Panc1 (cell line): ENCODE data around the gene NT5C3A. TPM values are rescaled to one million over a fixed set of nuclear protein-coding genes. Genes with fewer than 3 reads are reported as not detected.

Experiments
- ATAC-seq: fragments of 200-7000 bp; cut with Tn5 transposase; 2 replicates; pipeline ENCODE4 v1.9.1; 2020; ENCODE audit warnings: mild to moderate bottlenecking, moderate library complexity
- BruUV-seq: library from RNA; stranded (reverse); fragments of 400-500 nt; replicated peaks from 2 replicates; lab custom pipeline; 2021; lab: Mats Ljungman, UMichigan
- CTCF ChIA-PET: fragments of 300-600 bp; sonication (Branson Sonifier 250); formaldehyde crosslinking; loops from one replicate; lab custom pipeline; 2022; ENCODE audit warnings: antibody characterized with exemption; lab: Charles Lee
- POLR2A ChIA-PET: fragments of 300-600 bp; sonication (Branson Sonifier 250); formaldehyde crosslinking; loops from one replicate; lab custom pipeline; 2022; ENCODE audit warnings: antibody characterized with exemption; lab: Charles Lee
- DNase-seq: peaks from one replicate; pipeline ENCODE4 v3.0.0-alpha.2; 2010; ENCODE audit warnings: low read depth, low spot score
- H3K27ac ChIP-seq: 2 replicates; pipeline ENCODE4 v1.5.1; 2011; ENCODE audit warnings: mild to moderate bottlenecking, low read length, inconsistent platforms
- H3K27me3 ChIP-seq: fragments of 200-500 bp; sonication (Bioruptor generic); 2 replicates; pipeline ENCODE4 v1.6.0; 2014; ENCODE audit warnings: low read length, inconsistent platforms; ENCODE audit not compliant: control insufficient read depth, insufficient read depth
- H3K36me3 ChIP-seq: fragments of 200-500 bp; sonication (Bioruptor generic); 2 replicates; pipeline ENCODE4 v1.5.1; 2014; ENCODE audit warnings: inconsistent platforms, mild to moderate bottlenecking, low read length, moderate library complexity; ENCODE audit not compliant: control insufficient read depth, insufficient read depth
- H3K4me1 ChIP-seq: 2 replicates; pipeline ENCODE4 v1.5.1; 2011; ENCODE audit warnings: inconsistent platforms, mild to moderate bottlenecking, low read length, moderate library complexity; ENCODE audit not compliant: control insufficient read depth, insufficient read depth
- H3K4me3 ChIP-seq, 2 experiments: 2 replicates each; pipeline ENCODE4 v1.5.1; 2011 to 2012; ENCODE audit warnings: low read depth in 2 of 2, low read length in 2 of 2, mild to moderate bottlenecking in 2 of 2, inconsistent platforms in 1 of 2, moderate library complexity in 1 of 2
- H3K9me3 ChIP-seq: fragments of 200-500 bp; sonication (Bioruptor generic); 2 replicates; pipeline ENCODE4 v1.5.1; 2014; ENCODE audit warnings: low read depth, mild to moderate bottlenecking, inconsistent platforms, low read length, moderate library complexity; ENCODE audit not compliant: control insufficient read depth, insufficient read depth
- CTCF ChIP-seq: fragments of 450-650 bp; IDR thresholded peaks from 2 replicates; pipeline ENCODE4 v1.5.1; 2017; ENCODE audit warnings: mild to moderate bottlenecking
- POLR2AphosphoS5 ChIP-seq: IDR thresholded peaks from 2 replicates; pipeline ENCODE4 v1.6.1; 2012; ENCODE audit warnings: mild to moderate bottlenecking, low read depth, low read length, moderate library complexity
- REST ChIP-seq, 2 experiments: IDR thresholded peaks; 2 replicates each; pipeline ENCODE4 v1.6.1; 2011 to 2012; ENCODE audit warnings: low read depth in 2 of 2, control low read depth in 1 of 2, low read length in 1 of 2, mild to moderate bottlenecking in 1 of 2, moderate library complexity in 1 of 2; ENCODE audit not compliant: insufficient read depth in 1 of 2
- SIN3A ChIP-seq: IDR thresholded peaks from 2 replicates; pipeline ENCODE4 v1.6.1; 2012; ENCODE audit warnings: low read depth, mild to moderate bottlenecking, low read length, moderate library complexity, borderline replicate concordance; ENCODE audit not compliant: insufficient read depth
- TCF7L2 ChIP-seq: IDR thresholded peaks from 2 replicates; pipeline ENCODE4 v1.6.1; 2011; ENCODE audit warnings: mild to moderate bottlenecking, low read depth, low read length, inconsistent platforms
- in situ Hi-C: cut with HindIII; loops from 2 replicates; pipeline ENCODE4 v1.10.0; 2016; ENCODE audit warnings: low sequenced_read_pairs, low pct_unique_long_range_greater_than_20kb
- intact Hi-C: fragments of 100-400 bp; cut with micrococcal nuclease; formaldehyde crosslinking; loops from one replicate; pipeline ENCODE4 v1.10.0; 2022; ENCODE audit not compliant: unreplicated experiment
- total RNA-seq: library from RNA; stranded (reverse); gene quantifications from one replicate; pipeline ENCODE4 v1.2.1, GENCODE V29; 2021; ENCODE audit not compliant: unreplicated experiment

NT5C3A gene
- total RNA-seq, 1 experiment from 2014 or later, result 29.1 TPM

GRCh38 chr7:33041631-33042428, 20.7 kb downstream of the NT5C3A start:
- ATAC-seq (no peak), DNase-seq (no peak)
- Histone ChIP-seq H3K9me3 (no peaks in the 10 kb centered on the region), H3K27ac (peak overlapping the region; percentile 34; the same call in 1 of the 2 replicates), H3K4me3 (no peak overlapping the region), H3K36me3 (no peaks in the 10 kb centered on the region), H3K27me3 (no peaks in the 10 kb centered on the region), H3K4me1 (peaks cover 52% of the 10 kb centered on the region)
- ChIA-PET CTCF (no interaction called here), POLR2A (no interaction called here)
- TF ChIP-seq POLR2AphosphoS5, result no peak
- TF ChIP-seq TCF7L2, result no peak
- TF ChIP-seq CTCF, result no peak
- TF ChIP-seq SIN3A, result no peak
- TF ChIP-seq REST (IDR thresholded peaks at IDR 0.05; ENCODE audit: insufficient read depth in 1 of 2, low read depth in 2 of 2, low read length in 1 of 2), result no peak
- intact Hi-C loops (loop anchor here (10.0 kb wide), 1 partner anchor 87 kb away; the partner anchor contains the start of gene FKBP9), in situ Hi-C loops (no loop called here)
- no TSS peak for BruUV-seq

DNA sequence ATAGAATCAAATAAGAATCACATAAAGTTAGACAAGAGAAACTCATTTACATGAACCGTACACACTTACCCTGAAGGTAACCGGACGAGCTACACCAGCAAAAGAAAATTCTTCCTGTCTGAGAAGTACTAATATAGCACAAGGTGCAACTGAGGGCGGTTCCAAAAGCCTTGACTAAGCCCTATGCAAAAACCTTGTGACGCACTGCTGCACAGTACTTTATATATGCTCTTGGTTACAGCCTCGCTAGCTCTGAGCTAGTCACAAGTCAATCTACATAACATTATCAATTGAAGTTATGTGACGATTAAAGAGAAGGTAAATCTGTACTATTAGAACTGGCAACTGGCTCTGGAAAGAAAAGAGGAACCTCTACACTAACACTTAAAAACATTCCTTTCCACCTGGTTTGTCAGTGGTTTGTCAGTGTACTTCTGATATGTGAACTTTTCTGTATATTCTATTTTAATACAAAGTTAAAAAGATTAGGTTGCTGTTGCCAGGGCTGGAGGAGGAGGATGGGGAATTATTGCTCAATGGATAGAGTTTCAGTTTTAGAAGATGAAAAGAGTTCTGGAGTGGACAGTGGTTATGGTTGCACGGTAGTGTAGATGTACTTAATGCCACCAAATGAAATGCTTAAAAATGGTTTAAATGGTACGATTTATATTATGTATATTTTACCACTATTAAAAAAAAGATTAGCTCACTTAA, 21.6 kb downstream of the NT5C3A start:
- ChIA-PET POLR2A (no interaction called here), CTCF (no interaction called here)
- BruUV-seq, result no TSS peak
- intact Hi-C loops (loop anchor here (10.0 kb wide), 1 partner anchor 86 kb away; the partner anchor contains the start of gene FKBP9), in situ Hi-C loops (no loop called here)
- H3K4me3 ChIP-seq, result peak overlapping the region; percentile 1 to 12; a peak in 2 of 4 replicates
- no peak for DNase-seq
- H3K36me3 ChIP-seq, result no peaks in the 10 kb centered on the region
- TF ChIP-seq TCF7L2 (no peak), REST (IDR thresholded peaks at IDR 0.05; ENCODE audit: insufficient read depth in 1 of 2, low read depth in 2 of 2, low read length in 1 of 2) (no peak), CTCF (no peak), POLR2AphosphoS5 (no peak), SIN3A (no peak)
- H3K9me3 ChIP-seq, result no peaks in the 10 kb centered on the region
- ATAC-seq, result peak; percentile 86
- no peaks in the 10 kb centered on the region for H3K27me3 ChIP-seq
- H3K4me1 ChIP-seq, result peaks cover 52% of the 10 kb centered on the region
- peak overlapping the region; percentile 65 for H3K27ac ChIP-seq
